Type B pancreatic cell (in vitro differentiated cells): ENCODE results near the gene RBCK1. TPM values are rescaled to one million over a fixed set of nuclear protein-coding genes. Genes with fewer than 3 reads are reported as not detected.
"Not testable (repeated sequence)": the region's sequence is repeated elsewhere in the genome, so short reads cannot be mapped to it uniquely, and the experiment has no call there.

Experiments
- DNase-seq: peaks from one replicate; pipeline ENCODE4 v3.0.0; 2021; ENCODE audit warnings: mixed read lengths; ENCODE audit not compliant: unreplicated experiment; ENCODE audit errors: extremely low spot score
- H3K27ac Mint-ChIP-seq: 2 replicates; pipeline ENCODE4 v1.8.0; 2021; ENCODE audit warnings: mild to moderate bottlenecking, mixed read lengths
- H3K27me3 Mint-ChIP-seq: 2 replicates; pipeline ENCODE4 v1.8.0; 2021; ENCODE audit warnings: mixed read lengths
- H3K36me3 Mint-ChIP-seq: 2 replicates; pipeline ENCODE4 v1.8.0; 2021; ENCODE audit warnings: mixed read lengths
- H3K4me1 Mint-ChIP-seq: one replicate; pipeline ENCODE4 v1.8.0; 2021; ENCODE audit warnings: mixed read lengths; ENCODE audit not compliant: unreplicated experiment
- H3K4me3 Mint-ChIP-seq: 2 replicates; pipeline ENCODE4 v1.8.0; 2021; ENCODE audit warnings: mild to moderate bottlenecking, mixed read lengths
- H3K9me3 Mint-ChIP-seq: 2 replicates; pipeline ENCODE4 v1.8.0; 2021; ENCODE audit warnings: mixed read lengths
- total RNA-seq: library from RNA; stranded (reverse); gene quantifications from 2 replicates; pipeline ENCODE4 v1.2.1, GENCODE V29; 2021; ENCODE audit warnings: low replicate concordance
- TF ChIP-seq, protein P1 (sequence below): fragments of 200-600 bp; sonication (generic); conservative IDR thresholded peaks from 2 replicates; pipeline ENCODE4 v1.5.0; 2021; ENCODE audit warnings: antibody characterized with exemption, mild to moderate bottlenecking

The RBCK1 gene
- total RNA-seq, 1 donor from 2014 or later, result 84.9 TPM

DNA sequence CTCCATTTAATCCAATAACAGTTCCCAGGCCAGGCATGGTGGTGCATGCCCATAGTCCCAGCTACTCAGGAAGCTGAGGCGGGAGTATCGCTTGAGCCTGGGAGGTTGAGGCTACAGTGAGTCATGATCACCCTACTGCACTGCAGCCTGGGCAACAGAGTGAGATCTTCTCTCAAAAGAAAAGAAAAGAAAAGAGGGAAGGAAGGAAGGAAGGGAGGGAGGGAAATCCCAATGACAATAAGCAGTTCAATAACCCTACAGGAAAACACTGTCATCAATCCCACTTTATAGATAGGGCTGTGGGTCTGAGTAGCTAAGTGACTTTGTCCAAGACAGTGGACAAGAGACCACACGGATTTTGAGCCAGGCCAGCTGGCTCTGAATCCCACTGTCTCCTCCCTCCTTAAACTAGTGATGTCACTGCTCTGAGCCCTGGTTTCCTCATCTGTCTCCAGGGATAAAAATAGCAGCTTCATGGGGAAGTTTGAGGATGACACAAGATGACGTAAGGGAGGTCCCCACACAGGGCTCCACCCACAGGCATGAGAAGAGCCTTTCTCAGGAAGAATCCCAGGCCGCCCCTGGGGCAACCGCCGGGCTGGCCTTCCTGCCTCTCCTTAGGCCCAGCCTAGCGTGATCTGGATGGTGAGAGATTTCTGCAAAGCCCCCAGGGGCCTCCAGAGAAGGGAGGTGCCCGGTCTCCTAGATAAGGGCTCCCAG is 34.8 kb upstream of the RBCK1 start:
- H3K27me3 Mint-ChIP-seq, result peaks cover 4% of the 10 kb centered on the region
- no peaks in the 10 kb centered on the region for H3K9me3 Mint-ChIP-seq
- DNase-seq, result no peak
- H3K27ac Mint-ChIP-seq, result peak overlapping the region; percentile 29
- H3K4me1 Mint-ChIP-seq, result peaks cover 11% of the 10 kb centered on the region
- no peak overlapping the region for H3K4me3 Mint-ChIP-seq
- H3K36me3 Mint-ChIP-seq, result no peaks in the 10 kb centered on the region
- TF ChIP-seq, protein P1, sequence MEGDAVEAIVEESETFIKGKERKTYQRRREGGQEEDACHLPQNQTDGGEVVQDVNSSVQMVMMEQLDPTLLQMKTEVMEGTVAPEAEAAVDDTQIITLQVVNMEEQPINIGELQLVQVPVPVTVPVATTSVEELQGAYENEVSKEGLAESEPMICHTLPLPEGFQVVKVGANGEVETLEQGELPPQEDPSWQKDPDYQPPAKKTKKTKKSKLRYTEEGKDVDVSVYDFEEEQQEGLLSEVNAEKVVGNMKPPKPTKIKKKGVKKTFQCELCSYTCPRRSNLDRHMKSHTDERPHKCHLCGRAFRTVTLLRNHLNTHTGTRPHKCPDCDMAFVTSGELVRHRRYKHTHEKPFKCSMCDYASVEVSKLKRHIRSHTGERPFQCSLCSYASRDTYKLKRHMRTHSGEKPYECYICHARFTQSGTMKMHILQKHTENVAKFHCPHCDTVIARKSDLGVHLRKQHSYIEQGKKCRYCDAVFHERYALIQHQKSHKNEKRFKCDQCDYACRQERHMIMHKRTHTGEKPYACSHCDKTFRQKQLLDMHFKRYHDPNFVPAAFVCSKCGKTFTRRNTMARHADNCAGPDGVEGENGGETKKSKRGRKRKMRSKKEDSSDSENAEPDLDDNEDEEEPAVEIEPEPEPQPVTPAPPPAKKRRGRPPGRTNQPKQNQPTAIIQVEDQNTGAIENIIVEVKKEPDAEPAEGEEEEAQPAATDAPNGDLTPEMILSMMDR, result no peak

DNA sequence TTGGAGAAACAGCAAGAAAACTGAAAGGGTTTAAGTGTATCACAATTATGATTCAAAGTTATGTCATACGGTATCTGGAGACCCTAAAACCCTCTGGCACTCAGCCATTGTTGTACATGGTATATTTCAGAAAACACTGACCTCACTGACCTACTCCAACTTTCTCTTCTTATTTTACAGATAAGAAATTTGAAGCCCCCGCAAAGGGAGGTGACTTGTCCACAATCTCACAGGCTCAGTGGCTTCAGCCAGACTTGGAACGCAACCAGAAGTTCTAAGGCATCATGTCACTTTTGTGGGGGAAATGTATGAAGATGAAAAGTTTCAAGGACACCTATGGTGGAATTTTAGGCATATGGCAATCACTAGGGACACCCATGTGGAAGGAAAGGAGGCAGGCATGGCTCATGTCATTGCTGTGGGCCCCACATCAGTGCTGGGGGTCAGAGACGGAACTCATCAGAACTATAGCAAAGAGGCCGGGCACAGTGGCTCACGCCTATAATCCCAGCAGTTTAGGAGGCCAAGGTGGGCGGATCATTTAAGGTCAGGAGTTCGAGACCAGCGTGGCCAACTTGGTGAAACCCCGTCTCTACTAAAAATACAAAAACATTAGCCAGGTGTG is 32.7 kb upstream of the RBCK1 start:
- no peaks in the 10 kb centered on the region for H3K36me3 Mint-ChIP-seq
- peaks cover 5% of the 10 kb centered on the region for H3K4me1 Mint-ChIP-seq
- no peak for DNase-seq
- H3K4me3 Mint-ChIP-seq, result no peak overlapping the region
- H3K27me3 Mint-ChIP-seq, result peaks cover 4% of the 10 kb centered on the region
- no peak overlapping the region for H3K27ac Mint-ChIP-seq
- H3K9me3 Mint-ChIP-seq, result no peaks in the 10 kb centered on the region
- TF ChIP-seq, protein P1, result no peak

DNA sequence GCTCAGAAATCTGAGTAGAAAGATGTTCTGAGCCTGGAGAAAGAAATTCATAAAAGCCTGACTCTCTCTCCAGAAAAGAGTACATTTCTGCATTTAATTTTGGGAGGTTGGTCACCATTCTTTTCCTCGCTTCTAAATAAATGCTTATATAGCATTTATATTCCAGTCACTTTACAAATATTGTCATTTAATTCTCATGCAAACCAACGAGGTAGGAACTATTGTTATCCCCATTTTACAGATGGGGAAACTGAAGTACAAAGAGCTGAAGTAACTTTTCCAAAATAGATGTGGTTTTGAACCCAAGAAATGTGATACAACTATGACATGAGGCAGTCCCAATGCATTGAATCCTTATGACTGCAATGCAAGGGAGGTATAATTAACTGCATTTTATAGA is 32.0 kb upstream of the RBCK1 start:
- no peak for DNase-seq
- Mint-ChIP-seq H3K4me1 (peaks cover 5% of the 10 kb centered on the region), H3K4me3 (no peak overlapping the region)

DNA sequence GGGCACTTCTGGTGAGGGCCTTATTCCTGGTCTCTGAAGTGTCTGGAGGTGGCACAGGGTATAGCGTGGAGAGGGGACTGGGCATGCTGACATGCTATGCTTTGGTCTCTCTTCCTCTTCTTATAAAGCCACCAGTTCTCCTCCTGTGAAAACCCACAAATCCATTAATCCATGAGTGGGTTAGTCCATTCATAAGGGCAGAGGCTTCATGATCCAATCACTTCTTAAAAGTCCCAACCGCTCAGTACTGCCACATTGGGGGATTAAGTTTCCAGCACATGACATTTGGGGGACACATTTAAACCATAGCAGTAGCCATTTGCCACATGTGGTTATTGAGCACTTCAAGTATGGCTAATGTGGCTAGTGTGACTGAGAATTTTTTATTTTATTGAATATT is 31.3 kb upstream of the RBCK1 start:
- DNase-seq, result no peak
- H3K9me3 Mint-ChIP-seq, result no peaks in the 10 kb centered on the region
- H3K4me3 Mint-ChIP-seq, result no peak overlapping the region
- peaks cover 5% of the 10 kb centered on the region for H3K4me1 Mint-ChIP-seq
- no peaks in the 10 kb centered on the region for H3K36me3 Mint-ChIP-seq
- H3K27me3 Mint-ChIP-seq, result peaks cover 4% of the 10 kb centered on the region
- H3K27ac Mint-ChIP-seq, result no peak overlapping the region
- TF ChIP-seq, protein P1, result no peak

More for the DNA sequence above, 32.0 kb upstream of the RBCK1 start:
- Mint-ChIP-seq H3K36me3 (no peaks in the 10 kb centered on the region), H3K9me3 (no peaks in the 10 kb centered on the region), H3K27me3 (peaks cover 4% of the 10 kb centered on the region), H3K27ac (no peak overlapping the region)
- TF ChIP-seq, protein P1, result no peak

DNA sequence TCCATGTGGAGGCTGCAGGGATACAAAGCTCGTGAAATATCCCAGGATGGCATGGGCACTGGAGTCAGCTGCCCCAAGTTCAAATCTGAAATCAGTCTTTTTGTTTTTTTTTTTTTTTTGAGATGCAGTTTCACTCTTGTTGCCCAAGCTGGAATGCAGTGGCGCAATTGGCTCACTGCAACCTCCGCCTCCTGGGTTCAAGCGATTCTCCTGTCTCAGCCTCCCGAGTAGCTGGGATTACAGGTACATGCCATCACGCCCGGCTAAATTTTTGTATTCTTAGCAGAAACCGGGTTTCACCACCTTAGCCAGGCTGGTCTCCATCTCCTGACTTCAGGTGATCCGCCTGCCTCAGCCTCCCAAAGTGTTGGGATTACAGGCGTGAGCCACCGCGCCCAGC is 30.5 kb upstream of the RBCK1 start:
- not testable (repeated sequence) for H3K4me1 Mint-ChIP-seq, H3K4me3 Mint-ChIP-seq, H3K9me3 Mint-ChIP-seq, H3K27me3 Mint-ChIP-seq, DNase-seq, H3K36me3 Mint-ChIP-seq
- peak overlapping the region; percentile 4 for H3K27ac Mint-ChIP-seq

DNA sequence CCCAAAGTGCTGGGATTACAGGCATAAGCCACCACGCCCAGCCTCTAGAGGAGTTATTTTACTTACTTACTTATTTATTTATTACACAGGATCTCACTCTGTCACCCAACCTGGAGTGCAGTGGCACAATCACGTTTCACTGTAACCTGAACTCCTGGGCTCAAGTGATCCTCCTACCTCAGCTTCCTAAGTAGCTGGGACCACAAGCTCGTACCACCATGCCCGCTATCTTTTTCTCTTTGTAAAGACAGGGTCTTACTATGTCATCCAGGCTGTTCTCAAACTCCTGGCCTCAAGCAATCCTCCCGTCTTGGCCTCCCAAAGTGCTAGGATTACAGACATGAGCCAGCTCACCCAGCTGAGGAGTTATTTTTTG is 29.1 kb upstream of the RBCK1 start:
- DNase-seq, result no peak
- Mint-ChIP-seq H3K9me3 (no peaks in the 10 kb centered on the region), H3K4me3 (no peak overlapping the region), H3K36me3 (no peaks in the 10 kb centered on the region), H3K27ac (no peak overlapping the region), H3K4me1 (peaks cover 4% of the 10 kb centered on the region), H3K27me3 (peaks cover 19% of the 10 kb centered on the region)
- TF ChIP-seq, protein P1, result no peak
